K562 (cell line): ENCODE results near the gene TSPAN14. TPM values are rescaled to one million over a fixed set of nuclear protein-coding genes. Genes with fewer than 3 reads are reported as not detected.

Experiments
- ATAC-seq: fragments of 200-7000 bp; cut with Tn5 transposase; 3 replicates; pipeline ENCODE4 v1.9.1; 2020; ENCODE audit warnings: moderate library complexity
- BruUV-seq: library from RNA; stranded (reverse); fragments of 400-500 nt; replicated peaks from 2 replicates; lab custom pipeline; 2021; lab: Mats Ljungman, UMichigan
- CTCF ChIA-PET: fragments of 300-600 bp; formaldehyde crosslinking; extraction: SDS; loops from one replicate; lab custom pipeline; 2021; ENCODE audit warnings: low intra/inter-chr PET ratio; lab: Yijun Ruan, JAX
- POLR2A ChIA-PET: fragments of 300-600, 350-650 bp; sonication (Branson Sonifier 250); formaldehyde crosslinking; extraction: SDS; loops from one replicate; lab custom pipeline; 2021; ENCODE audit warnings: antibody characterized with exemption, inconsistent platforms; lab: Yijun Ruan, JAX
- DNase-seq, 4 experiments: peaks; one replicate each; pipeline versions ENCODE4 v3.0.0 to v3.0.0-alpha.2; 2011 to 2018; ENCODE audit warnings: low spot score in 3 of 4, mixed read lengths in 3 of 4; ENCODE audit errors: extremely low read depth in 1 of 4
- FAIRE-seq: peaks from 2 replicates; lab custom pipeline; 2011; peaks lifted over from hg19 to GRCh38; lab: Jason Lieb, UNC
- H2AFZ ChIP-seq: 2 replicates; pipeline ENCODE4 v1.6.0; 2011; ENCODE audit warnings: low read depth, low read length, control low read depth, inconsistent platforms
- H3K27ac ChIP-seq: fragments of 200-600 bp; 3 replicates; pipeline ENCODE4 v1.8.0; 2011; ENCODE audit warnings: low read depth, mild to moderate bottlenecking, control low read depth, inconsistent platforms, low read length, moderate library complexity, mixed read lengths; ENCODE audit errors: extremely low read depth
- H3K27me3 ChIP-seq, 2 experiments: fragments of 300-600 bp in 1 of 2; 2 replicates in 1 of 2; 3 replicates in 1 of 2; pipeline versions ENCODE4 v1.6.0 to v1.8.0; 2011; ENCODE audit warnings: inconsistent platforms in 2 of 2, low read length in 2 of 2, mild to moderate bottlenecking in 1 of 2, mixed read lengths in 1 of 2, moderate library complexity in 1 of 2; ENCODE audit not compliant: control insufficient read depth in 2 of 2, insufficient read depth in 2 of 2
- H3K36me3 ChIP-seq: fragments of 300-600 bp; 3 replicates; pipeline ENCODE4 v1.8.0; 2011; ENCODE audit warnings: mild to moderate bottlenecking, low read length, inconsistent platforms; ENCODE audit not compliant: control insufficient read depth, insufficient read depth
- H3K4me1 ChIP-seq, 2 experiments: fragments of 200-600 bp in 1 of 2; replicated peaks in 1 of 2; 2 replicates in 1 of 2; 3 replicates in 1 of 2; pipeline versions ENCODE4 v1.5.1 to v1.8.0; 2011; ENCODE audit warnings: inconsistent platforms in 2 of 2, low read length in 2 of 2, mild to moderate bottlenecking in 1 of 2, mixed read lengths in 1 of 2, moderate library complexity in 1 of 2; ENCODE audit not compliant: control insufficient read depth in 2 of 2, insufficient read depth in 2 of 2
- H3K4me2 ChIP-seq: 2 replicates; pipeline ENCODE4 v1.6.1; 2011; ENCODE audit warnings: low read length, control low read depth, inconsistent platforms, mixed read lengths; ENCODE audit not compliant: insufficient read depth
- H3K4me3 ChIP-seq: fragments of 200-600 bp; sonication (generic), shearing (Covaris generic); 2 replicates; pipeline ENCODE4 v1.5.1; 2016; ENCODE audit warnings: control low read depth, inconsistent platforms
- H3K79me2 ChIP-seq: fragments of 200-600 bp; 3 replicates; pipeline ENCODE4 v1.8.0; 2011; ENCODE audit warnings: low read length, inconsistent platforms; ENCODE audit not compliant: control insufficient read depth, insufficient read depth
- H3K9ac ChIP-seq, 2 experiments: 2 replicates each; pipeline versions ENCODE4 v1.6.0 to v1.6.1; 2011; ENCODE audit warnings: low read depth in 2 of 2, low read length in 2 of 2, control low read depth in 1 of 2, inconsistent platforms in 1 of 2, mild to moderate bottlenecking in 1 of 2, mixed read lengths in 1 of 2; ENCODE audit not compliant: insufficient read depth in 1 of 2
- H3K9me1 ChIP-seq: one replicate; pipeline ENCODE4 v1.6.0; 2011; ENCODE audit warnings: inconsistent platforms, mild to moderate bottlenecking, low read length, moderate library complexity; ENCODE audit not compliant: control insufficient read depth, insufficient read depth
- H3K9me3 ChIP-seq: replicated peaks from 2 replicates; pipeline ENCODE4 v1.5.1; 2011; ENCODE audit warnings: low read depth, low read length, inconsistent platforms; ENCODE audit not compliant: control insufficient read depth, insufficient read depth
- H4K20me1 ChIP-seq: replicated peaks from 2 replicates; pipeline ENCODE4 v1.6.1; 2011; ENCODE audit warnings: low read length, inconsistent platforms, mixed read lengths; ENCODE audit not compliant: control insufficient read depth, insufficient read depth
- SNAPC5 ChIP-seq: fragments of 250-450 bp; sonication (Bioruptor Pico); IDR thresholded peaks from 2 replicates; pipeline ENCODE4 v1.8.0; 2021; ENCODE audit warnings: moderate library complexity, mild to moderate bottlenecking, inconsistent platforms
- ZBTB17 ChIP-seq: fragments of 450-650 bp; formaldehyde crosslinking; IDR thresholded peaks from 2 replicates; pipeline ENCODE4 v1.4.0; 2020; ENCODE audit warnings: mild to moderate bottlenecking
- ZNF695 ChIP-seq: fragments of 450-650 bp; formaldehyde crosslinking; IDR thresholded peaks from 2 replicates; pipeline ENCODE4 v1.4.0; 2020; ENCODE audit warnings: mild to moderate bottlenecking, moderate library complexity
- ZNF696 ChIP-seq: fragments of 250-450 bp; sonication (Bioruptor Pico); conservative IDR thresholded peaks from 2 replicates; pipeline ENCODE4 v1.4.0; 2020; ENCODE audit warnings: mild to moderate bottlenecking, moderate library complexity
- WGBS: fragments of 100-300 bp; shearing (Covaris generic); methylation state at CpG from one replicate; pipeline ENCODE4 v1.1.6; 2016; ENCODE audit warnings: low coverage, mixed read lengths; ENCODE audit not compliant: insufficient coverage; ENCODE audit errors: missing lambda C conversion rate; 5-methylcytosine and 5-hydroxymethylcytosine counted together
- in situ Hi-C: fragments of 300-500 bp; cut with MboI; formaldehyde crosslinking; loops from 4 replicates; pipeline ENCODE4 v1.15.0; 2018; ENCODE audit warnings: inconsistent platforms, mixed read lengths
- intact Hi-C: fragments of 100-400 bp; cut with micrococcal nuclease; formaldehyde crosslinking; loops from 2 replicates; pipeline ENCODE4 v1.14.2; 2022
- polyA plus RNA-seq, 8 experiments: library from polyadenylated mRNA; depleted of rRNA in 4 of 8; stranded (reverse) in 5 of 8; unstranded in 3 of 8; fragments of >200 nt; fragmentation: Nextera tagmentation in 2 of 8; fragmentation: Illumina TruSeq in 1 of 8; extraction: Ambion mirVana in 2 of 8; extraction: Trizol in 1 of 8; gene quantifications; 2 replicates each; pipeline versions ENCODE4 v1.2.1 to v1.2.3, GENCODE V29; 2011 to 2014; ENCODE audit warnings: inconsistent platforms in 1 of 8, missing spikeins in 1 of 8
- total RNA-seq, 7 experiments: library from RNA; depleted of rRNA in 6 of 7; stranded (reverse); fragments of >200 nt in 6 of 7; fragmentation: Illumina TruSeq in 2 of 7; extraction: Trizol in 2 of 7; gene quantifications; 2 replicates each; pipeline versions ENCODE4 v1.2.1 to v1.2.3, GENCODE V29; 2011 to 2021; ENCODE audit warnings: low replicate concordance in 1 of 7

Gene TSPAN14
- total and polyA plus RNA-seq, 9 of the 15 experiments (the other 6 are each of a cell fraction or from before 2014, with no cell fraction given), result 5.8 to 92.9 (median 23.3) TPM

DNA sequence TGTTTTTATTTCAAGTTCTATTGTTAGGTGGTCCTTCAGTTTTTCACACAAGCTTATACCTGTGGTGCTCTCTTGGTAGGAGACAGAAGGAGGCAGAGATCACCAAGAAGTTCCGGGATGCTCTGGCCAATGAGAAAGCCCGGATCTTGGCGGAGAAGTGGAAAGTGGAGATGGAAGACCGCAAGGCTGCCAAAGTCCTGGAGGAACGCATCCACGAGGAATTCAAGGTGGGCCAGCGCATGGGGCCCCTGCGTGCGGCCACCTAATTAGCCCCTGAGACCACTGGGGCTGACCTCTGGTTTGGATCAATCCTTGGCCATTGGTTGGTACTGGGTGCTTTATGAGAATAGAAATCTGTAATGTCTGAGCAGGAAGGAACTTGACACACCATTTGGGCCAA is 117.2 kb downstream of the TSPAN14 start (continued):
- TF ChIP-seq SNAPC5 (CRISPR knock-in tag) (no peak), ZNF696 (CRISPR knock-in tag) (no peak)
- TF ChIP-seq, all 486 proteins: peak for 0

DNA sequence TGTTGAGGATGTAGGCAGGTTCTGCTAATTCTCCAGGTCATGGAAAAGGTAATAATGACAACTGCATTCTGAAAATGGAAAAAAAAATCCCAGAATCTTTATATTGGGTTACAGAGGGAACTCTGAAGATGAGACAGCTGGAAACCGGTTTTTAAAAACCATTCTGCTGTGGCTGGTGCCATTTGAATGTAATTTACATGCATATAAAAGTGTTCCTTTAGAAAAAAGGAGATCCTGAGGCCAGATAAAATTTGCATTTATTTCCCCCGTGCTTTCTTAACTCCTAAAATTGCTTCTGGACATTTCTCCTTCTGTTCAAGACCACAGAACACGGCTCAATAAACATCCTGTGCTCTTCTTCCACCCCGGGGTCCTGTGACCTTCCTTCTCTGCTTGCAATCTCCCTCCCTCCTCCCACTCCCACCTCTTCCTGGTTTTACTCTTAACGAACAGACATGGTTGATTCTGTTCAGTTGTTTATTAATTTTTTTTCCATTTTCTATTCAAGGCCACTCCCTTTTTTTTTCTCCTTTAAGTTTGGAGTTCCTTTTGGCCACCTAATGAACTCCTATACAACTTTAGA is 125.2 kb downstream of the TSPAN14 start:
- intact Hi-C loops, result no loop called here
- BruUV-seq, result no TSS peak
- Histone ChIP-seq H2AFZ (no peak overlapping the region), H3K4me1 (no peaks in the 10 kb centered on the region), H3K9me1 (no peaks in the 10 kb centered on the region), H3K9me3 (no peaks in the 10 kb centered on the region), H3K27ac (no peak overlapping the region), H3K27me3 (peaks cover 11 to 22% of the 10 kb centered on the region in 2 experiments), H3K9ac (no peak overlapping the region), H3K79me2 (no peaks in the 10 kb centered on the region), H3K4me3 (no peak overlapping the region), H3K36me3 (no peaks in the 10 kb centered on the region), H3K4me2 (no peak overlapping the region), H4K20me1 (no peaks in the 10 kb centered on the region)
- in situ Hi-C loops, result no loop called here
- DNase-seq (no peak), ATAC-seq (no peak), FAIRE-seq (no peak)
- CTCF ChIA-PET, result no interaction called here
- TF ChIP-seq ZBTB17 (no peak), ZNF695 (CRISPR knock-in tag) (no peak)
- WGBS, result 2% methylated on average over 5 of the region's 5 CpGs
- POLR2A ChIA-PET, result interaction anchor here (0.6 to 0.8 kb wide), 2 partner anchors 9 to 87 kb away, joined by 3 read pairs; no protein-coding TSS in a partner anchor
